GM15510 (cell line): ENCODE results near the gene TSPAN33.

Experiments used
- POLR2A ChIP-seq: IDR thresholded peaks from 3 replicates; pipeline ENCODE4 v1.6.1; 2011; ENCODE audit warnings: borderline replicate concordance; ENCODE audit not compliant: insufficient read length; ENCODE audit errors: extremely low read depth

The TSPAN33 gene

GRCh38 chr7:129210256-129210988 lies 65.9 kb downstream of the TSPAN33 start:
- no peak for TF ChIP-seq POLR2A

GRCh38 chr7:129210989-129211312 lies 66.4 kb downstream of the TSPAN33 start:
- TF ChIP-seq POLR2A: no peak

- TF ChIP-seq POLR2A: no peak
Observed at GRCh38 chr7:129212126-129212525, 67.6 kb downstream of the TSPAN33 start.

GRCh38 chr7:129212596-129212995 lies 68.1 kb downstream of the TSPAN33 start:
- no peak for TF ChIP-seq POLR2A

- TF ChIP-seq POLR2A: no peak
Observed at GRCh38 chr7:129213828-129214227, 69.3 kb downstream of the TSPAN33 start.

- TF ChIP-seq POLR2A: no peak
Observed at GRCh38 chr7:129218514-129219062, 74.1 kb downstream of the TSPAN33 start.
